GM18858 (cell line): ENCODE data around the gene EDC3.
"Not testable (repeated sequence)": the region's sequence is repeated elsewhere in the genome, so short reads cannot be mapped to it uniquely, and the experiment has no call there.

Experiments used
- ATAC-seq: cut with Tn5 transposase; IDR thresholded peaks from one replicate; pipeline ENCODE4 v1.9.1; 2021; ENCODE audit not compliant: unreplicated experiment

Gene EDC3

GRCh38 chr15:74612677-74613076, 83.1 kb downstream of the EDC3 start:
- no peak for ATAC-seq

- no peak for ATAC-seq
These were observed 84.0 kb downstream of the EDC3 start for GRCh38 chr15:74611834-74612233.

GRCh38 chr15:74611341-74611740, 84.5 kb downstream of the EDC3 start:
- ATAC-seq: no peak

GRCh38 chr15:74610302-74610951, 85.4 kb downstream of the EDC3 start:
- ATAC-seq: no peak

DNA sequence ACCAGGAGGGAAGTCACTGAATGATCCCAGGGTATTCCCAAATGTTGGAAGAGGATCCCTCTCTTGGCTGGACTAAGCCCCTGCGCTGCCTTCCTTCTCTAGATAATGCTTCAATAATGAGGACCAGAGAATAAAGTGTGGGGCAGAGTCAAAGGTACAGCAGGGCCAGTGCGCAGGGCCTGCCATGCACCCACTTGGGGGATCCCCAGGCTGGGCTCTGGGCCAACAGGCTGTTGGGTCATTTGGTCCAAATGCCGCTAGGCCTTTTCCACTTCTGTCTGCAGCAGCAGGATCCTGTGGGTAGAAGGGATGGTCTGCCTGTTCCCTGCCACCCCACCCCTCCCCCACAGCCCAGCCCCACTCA, 85.9 kb downstream of the EDC3 start:
- ATAC-seq: no peak

GRCh38 chr15:74608786-74609185, 87.0 kb downstream of the EDC3 start:
- ATAC-seq: no peak

- ATAC-seq: no peak
These were observed 90.1 kb downstream of the EDC3 start for GRCh38 chr15:74605795-74606150.

GRCh38 chr15:74604983-74605794, 90.6 kb downstream of the EDC3 start:
- no peak for ATAC-seq

GRCh38 chr15:74603789-74604705, 91.8 kb downstream of the EDC3 start:
- no peak for ATAC-seq

DNA sequence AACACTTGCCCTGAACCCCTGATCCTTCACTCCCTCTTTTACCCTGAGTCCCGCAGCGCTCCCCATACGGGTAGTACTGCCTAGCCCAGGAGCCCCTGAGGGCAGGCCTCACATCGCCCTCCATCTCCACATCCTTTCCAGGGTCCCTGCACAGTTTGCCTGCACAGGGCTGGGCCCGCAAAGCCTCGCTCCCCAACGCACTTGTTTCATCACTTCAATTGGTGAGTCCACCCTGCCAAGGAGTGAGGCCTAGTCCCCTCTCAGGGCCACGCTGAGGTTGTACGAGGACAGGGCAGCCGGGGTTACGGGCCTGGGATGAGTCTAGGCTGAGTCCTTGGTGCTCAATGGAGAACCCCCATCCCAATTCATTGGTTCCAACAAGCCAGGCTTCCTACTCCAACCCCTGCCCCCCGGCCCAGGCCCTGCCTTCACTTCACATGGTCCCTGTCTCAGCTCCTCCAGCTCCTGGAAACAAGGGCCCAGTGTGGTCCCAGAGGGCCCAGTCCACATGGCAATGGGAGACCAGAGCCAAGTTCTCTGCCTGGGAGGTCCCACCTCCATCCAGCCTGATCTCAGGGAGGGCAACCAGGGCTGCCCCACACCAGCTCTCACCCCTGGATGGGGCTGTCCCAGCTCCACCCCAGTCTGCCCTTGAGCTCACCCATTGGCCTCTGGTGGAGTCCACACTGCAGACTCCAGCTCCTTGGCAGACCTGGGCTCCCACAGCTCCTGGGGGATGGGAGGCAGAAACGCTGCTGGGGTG, 92.6 kb downstream of the EDC3 start:
- ATAC-seq: no peak

DNA sequence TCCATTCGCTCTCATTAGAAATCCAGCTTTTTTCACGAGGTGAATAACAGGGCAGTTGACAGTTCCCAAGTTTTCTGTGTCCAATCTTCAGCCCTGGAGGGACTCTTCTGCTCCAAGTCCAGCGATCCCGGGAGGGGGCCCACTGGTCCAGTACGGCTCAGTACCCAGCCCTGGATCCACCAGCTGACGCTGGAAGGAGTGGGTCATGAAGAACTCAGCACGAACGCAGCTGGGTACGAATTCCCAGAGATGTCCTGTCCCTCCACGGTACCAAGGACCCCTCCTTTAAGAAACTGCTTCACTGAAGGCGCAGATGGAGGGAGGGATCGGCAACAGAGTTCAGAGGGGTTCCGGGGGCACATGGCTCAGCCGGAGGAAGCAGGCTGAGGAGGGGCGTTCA, 96.7 kb downstream of the EDC3 start:
- ATAC-seq: no peak

GRCh38 chr15:74598126-74598842, 97.5 kb downstream of the EDC3 start:
- peak; percentile 88 for ATAC-seq

DNA sequence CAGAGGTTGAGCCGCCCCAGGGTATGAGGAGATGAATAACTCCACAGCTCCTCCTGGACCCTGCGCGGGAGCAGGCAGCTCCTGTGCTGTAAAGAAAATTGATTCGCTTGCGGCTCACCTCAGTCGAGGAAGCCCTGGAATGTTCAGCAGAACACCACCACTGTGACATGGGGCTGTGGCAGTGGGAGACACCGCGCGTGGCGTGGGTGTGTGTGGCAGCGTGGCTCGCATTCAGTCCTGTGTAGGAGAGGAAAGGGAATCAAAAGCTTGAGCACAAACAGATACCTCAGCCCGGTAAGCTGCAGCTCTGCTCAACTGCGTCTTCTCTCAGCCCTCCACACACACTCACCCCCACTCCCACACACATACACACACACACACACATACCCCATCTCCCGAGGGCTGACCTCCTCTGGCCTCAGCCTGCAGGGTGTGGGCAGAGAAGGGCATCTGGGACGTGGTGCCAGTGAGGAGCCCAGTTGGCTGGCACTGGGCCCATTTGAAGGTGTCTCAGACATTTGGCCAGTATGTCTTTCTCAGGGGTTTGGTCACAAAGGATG, 98.6 kb downstream of the EDC3 start:
- ATAC-seq: not testable (repeated sequence)

DNA sequence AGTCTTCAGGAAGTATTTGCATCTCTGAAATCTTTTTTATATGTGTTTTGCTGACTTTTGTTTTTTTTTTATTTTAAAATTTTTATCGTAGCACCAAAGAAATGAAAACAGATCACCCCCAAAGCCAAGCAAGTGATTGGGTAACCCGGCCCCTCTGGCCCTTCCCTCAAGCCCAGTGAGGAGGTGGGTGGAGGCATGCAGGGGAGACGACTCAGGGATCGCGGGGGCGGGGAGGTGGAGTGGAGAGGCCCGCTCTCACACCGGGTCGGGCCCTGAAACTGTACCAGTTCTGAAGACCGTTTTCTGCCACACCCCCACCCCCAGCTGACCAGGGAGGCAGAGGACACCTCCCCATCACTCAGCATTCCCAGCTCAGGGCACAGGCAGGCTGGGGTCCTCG, 99.1 kb downstream of the EDC3 start:
- ATAC-seq: not testable (repeated sequence)

DNA sequence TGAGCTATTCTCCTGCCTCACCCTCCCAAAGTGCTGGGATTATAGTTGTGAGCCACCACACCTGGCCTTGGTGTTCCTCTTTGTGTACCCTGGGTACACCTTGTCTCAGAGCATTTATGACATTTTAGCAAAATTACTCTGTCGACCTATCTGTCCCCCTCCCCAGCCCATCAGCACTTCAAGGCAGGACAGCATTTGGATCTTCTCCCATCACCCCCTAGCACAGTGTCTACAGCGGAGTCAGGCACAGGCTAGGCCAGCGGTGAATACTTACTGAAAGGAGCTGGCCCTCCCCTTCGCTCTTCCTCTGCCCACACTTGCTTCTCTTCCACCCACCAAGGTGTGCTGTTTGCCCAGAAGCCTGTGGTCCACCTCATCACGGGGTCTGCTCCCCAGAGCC, 100.6 kb downstream of the EDC3 start:
- ATAC-seq: no peak

DNA sequence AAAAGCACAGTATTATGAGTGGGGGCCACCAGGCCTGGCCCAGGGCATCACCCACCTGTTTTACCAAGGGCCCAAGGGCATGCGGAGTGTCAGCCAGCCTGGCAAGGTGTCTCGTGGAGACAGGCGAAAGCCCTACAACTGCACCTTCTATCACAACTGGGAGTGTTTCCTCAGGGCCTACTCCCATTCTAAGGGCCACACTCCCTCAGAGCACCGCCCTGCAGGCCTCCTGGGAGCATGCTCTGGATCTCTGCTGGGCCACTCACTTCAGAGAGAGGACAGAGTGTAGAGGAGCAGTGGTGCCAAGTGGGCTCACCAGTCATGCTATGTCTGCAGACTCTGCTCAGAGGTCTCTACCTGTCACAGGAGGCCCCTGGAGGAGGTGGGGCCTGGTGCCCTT, 101.4 kb downstream of the EDC3 start:
- no peak for ATAC-seq

DNA sequence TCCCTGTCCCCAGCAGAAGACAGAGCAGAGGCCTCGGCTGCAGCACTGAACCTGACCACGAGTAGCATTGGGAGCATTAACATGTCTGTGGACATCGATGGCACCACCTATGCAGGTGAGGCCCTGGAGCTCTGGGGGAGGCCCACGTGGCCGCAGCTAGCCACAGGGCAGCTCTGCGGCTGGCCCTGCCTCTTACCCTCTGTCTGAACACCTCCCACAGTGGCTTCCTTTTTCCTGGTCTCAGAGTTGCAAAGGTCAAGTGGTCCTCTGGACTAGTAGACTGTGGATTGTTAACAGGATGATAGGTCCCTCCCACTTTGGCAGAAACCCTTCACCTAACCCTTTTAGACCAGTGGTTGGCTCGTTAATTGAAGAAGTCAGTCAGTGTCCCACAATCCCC, 102.7 kb downstream of the EDC3 start:
- no peak for ATAC-seq

DNA sequence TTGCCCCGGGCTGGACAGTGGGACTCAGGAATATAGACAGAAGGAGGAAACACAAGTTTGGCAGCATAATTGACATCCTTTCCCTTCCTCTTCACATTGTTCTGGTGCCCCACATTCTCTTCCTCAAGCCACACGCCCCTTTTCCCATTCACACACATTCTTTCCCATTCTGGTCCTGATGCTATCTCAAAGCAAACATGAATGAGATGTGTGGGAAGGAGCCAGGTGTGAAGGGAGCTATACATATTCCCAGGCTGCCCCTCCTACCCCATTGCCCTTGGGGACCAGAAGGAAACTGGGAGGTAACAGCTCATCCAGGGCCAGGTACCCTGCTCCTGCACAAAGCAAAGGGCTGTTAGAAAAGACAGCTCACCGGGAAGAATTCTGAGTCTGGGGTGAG, 103.6 kb downstream of the EDC3 start:
- ATAC-seq: no peak

GRCh38 chr15:74589826-74590225, 106.0 kb downstream of the EDC3 start:
- no peak for ATAC-seq

GRCh38 chr15:74585857-74586256, 110.0 kb downstream of the EDC3 start:
- ATAC-seq: no peak
